Placental pericyte (primary cell): ENCODE measurements around the gene MAGEA3. TPM values are rescaled to one million over a fixed set of nuclear protein-coding genes. Genes with fewer than 3 reads are reported as not detected.

Source experiments
- total RNA-seq: library from RNA; depleted of rRNA; stranded (reverse); fragments of >200 nt; gene quantifications from 2 replicates; pipeline ENCODE4 v1.2.3, GENCODE V29; 2012

Gene MAGEA3
- not detected in 2 replicates for total RNA-seq

GRCh38 chrX:152697952-152698931 is at the start of gene MAGEA3:
TSS of gene MAGEA3 (plus strand) at chrX:152698794. CDS start at chrX:152700833, 2,039 bp downstream.

GRCh38 chrX:152709173-152709572 is 10.6 kb downstream of the MAGEA3 start, which contains the start of gene CSAG2:
TSS of gene CSAG2 (minus strand) at chrX:152709273. CDS start at chrX:152709112, 161 bp downstream.

GRCh38 chrX:152713815-152714787 is 15.5 kb downstream of the MAGEA3 start, which contains the start of gene MAGEA2B:
TSS of gene MAGEA2B (plus strand) at chrX:152714628. CDS start at chrX:152717107, 2,479 bp downstream.

GRCh38 chrX:152733261-152733975 is 34.8 kb downstream of the MAGEA3 start, which contains the start of the genes CSAG1 and MAGEA12:
TSS of gene CSAG1 (minus strand) at chrX:152733721. CDS start at chrX:152732460, 1,261 bp downstream.
TSS of gene MAGEA12 (plus strand) at chrX:152733757. CDS start at chrX:152736162, 2,405 bp downstream.

Other genes starting within 250 kb of the MAGEA3 start
- gene GABRA3, start 247.5 kb upstream of the MAGEA3 start, total RNA-seq: not detected in 2 replicates
- not detected in 2 replicates for gene GABRQ, start 60.9 kb upstream of the MAGEA3 start, total RNA-seq
- not detected in 2 replicates for gene CSAG2, start 10.5 kb downstream of the MAGEA3 start, total RNA-seq
- not detected in 2 replicates for gene MAGEA2B, start 15.8 kb downstream of the MAGEA3 start, total RNA-seq
- gene CSAG1, start 34.9 kb downstream of the MAGEA3 start, total RNA-seq: not detected in 2 replicates
- gene MAGEA12, start 35.0 kb downstream of the MAGEA3 start, total RNA-seq: not detected in 2 replicates
- not detected in 2 replicates for gene MAGEA2, start 55.0 kb downstream of the MAGEA3 start, total RNA-seq
- not detected in 2 replicates for gene CSAG3, start 60.4 kb downstream of the MAGEA3 start, total RNA-seq
- gene MAGEA6, start 70.9 kb downstream of the MAGEA3 start, total RNA-seq: not detected in 2 replicates
- 24.3 and 58.2 TPM in 2 replicates for gene CETN2, start 132.0 kb downstream of the MAGEA3 start, total RNA-seq
- gene NSDHL, start 132.3 kb downstream of the MAGEA3 start, total RNA-seq: 23.6 and 52.3 TPM in 2 replicates
- gene ZNF185, start 199.3 kb downstream of the MAGEA3 start, total RNA-seq: 2.0 and 13.6 TPM in 2 replicates